Body of pancreas (tissue), 4 donors: ENCODE data around the gene CISTR.

Source experiments
- POLR2A ChIP-seq, 3 donors: fragments of 450-650 bp; IDR thresholded peaks; one replicate each; pipeline ENCODE4 v1.6.1; 2016; ENCODE audit warnings: antibody characterized with exemption in 3 of 3, mild to moderate bottlenecking in 2 of 3
- TF ChIP-seq, protein P1 (sequence below), 7 experiments: fragments of 450-650 bp in 4 of 7; fragments of 200-600 bp in 3 of 7; sonication (generic) in 3 of 7; IDR thresholded peaks; one replicate each; pipeline ENCODE4 v1.5.1; 2016 to 2019; ENCODE audit warnings: antibody characterized with exemption in 7 of 7

DNA sequence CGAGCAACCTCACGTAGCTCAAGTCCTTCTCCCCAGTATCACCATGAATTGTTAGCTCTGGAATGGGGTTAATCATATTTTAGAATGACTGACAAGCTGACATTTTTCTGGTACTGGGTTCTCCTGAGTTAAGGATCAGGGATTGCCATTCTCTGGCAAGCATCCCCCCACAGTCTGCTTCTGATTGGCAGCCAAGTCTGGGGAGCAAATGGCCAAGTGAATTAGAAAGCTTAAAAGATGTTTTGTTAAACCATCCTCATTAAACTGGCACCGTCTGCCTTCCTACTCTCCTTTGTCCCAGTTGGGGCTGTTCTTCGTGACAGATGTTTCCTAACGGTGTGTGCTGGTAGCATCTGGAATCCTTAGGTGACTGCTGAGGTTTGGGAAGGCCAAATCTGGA lies 17.2 kb upstream of the CISTR start:
- TF ChIP-seq, protein P1, sequence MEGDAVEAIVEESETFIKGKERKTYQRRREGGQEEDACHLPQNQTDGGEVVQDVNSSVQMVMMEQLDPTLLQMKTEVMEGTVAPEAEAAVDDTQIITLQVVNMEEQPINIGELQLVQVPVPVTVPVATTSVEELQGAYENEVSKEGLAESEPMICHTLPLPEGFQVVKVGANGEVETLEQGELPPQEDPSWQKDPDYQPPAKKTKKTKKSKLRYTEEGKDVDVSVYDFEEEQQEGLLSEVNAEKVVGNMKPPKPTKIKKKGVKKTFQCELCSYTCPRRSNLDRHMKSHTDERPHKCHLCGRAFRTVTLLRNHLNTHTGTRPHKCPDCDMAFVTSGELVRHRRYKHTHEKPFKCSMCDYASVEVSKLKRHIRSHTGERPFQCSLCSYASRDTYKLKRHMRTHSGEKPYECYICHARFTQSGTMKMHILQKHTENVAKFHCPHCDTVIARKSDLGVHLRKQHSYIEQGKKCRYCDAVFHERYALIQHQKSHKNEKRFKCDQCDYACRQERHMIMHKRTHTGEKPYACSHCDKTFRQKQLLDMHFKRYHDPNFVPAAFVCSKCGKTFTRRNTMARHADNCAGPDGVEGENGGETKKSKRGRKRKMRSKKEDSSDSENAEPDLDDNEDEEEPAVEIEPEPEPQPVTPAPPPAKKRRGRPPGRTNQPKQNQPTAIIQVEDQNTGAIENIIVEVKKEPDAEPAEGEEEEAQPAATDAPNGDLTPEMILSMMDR (IDR thresholded peaks at IDR 0.05) = no peak
- no peak for TF ChIP-seq POLR2A (IDR thresholded peaks at IDR 0.05)
